ENCODE data around the gene TOMM40. TPM values are rescaled to one million over a fixed set of nuclear protein-coding genes. Genes with fewer than 3 reads are reported as not detected.
"Not testable (repeated sequence)": the region's sequence is repeated elsewhere in the genome, so short reads cannot be mapped to it uniquely, and the experiment has no call there.

The TOMM40 gene
- total and polyA plus RNA-seq, 10 donors = 19.3 to 49.0 (median 32.0) TPM

DNA sequence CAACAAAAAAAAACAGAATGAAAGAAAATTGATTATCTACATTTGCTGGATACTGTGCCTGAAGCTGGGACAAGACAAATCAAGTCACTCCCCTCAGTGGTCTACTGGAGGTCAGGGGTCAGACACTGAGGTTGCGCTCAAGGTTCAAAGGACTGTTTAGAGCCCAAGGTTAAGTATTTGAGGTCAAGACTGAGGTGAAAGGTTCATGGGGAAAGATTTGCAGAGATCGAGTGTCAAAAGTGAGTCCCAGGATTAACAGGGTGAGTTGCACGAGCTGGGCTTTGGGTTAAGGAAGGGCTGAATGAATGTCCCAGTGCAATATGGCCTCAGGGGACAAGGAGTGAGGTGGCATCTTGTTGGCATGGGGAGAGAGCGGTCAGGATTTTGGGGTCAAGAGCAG is 3.4 kb upstream of the TOMM40 start:
- intact Hi-C loops (cut with DNase I; ENCODE audit: low total_unique reads) = no loop called here

DNA sequence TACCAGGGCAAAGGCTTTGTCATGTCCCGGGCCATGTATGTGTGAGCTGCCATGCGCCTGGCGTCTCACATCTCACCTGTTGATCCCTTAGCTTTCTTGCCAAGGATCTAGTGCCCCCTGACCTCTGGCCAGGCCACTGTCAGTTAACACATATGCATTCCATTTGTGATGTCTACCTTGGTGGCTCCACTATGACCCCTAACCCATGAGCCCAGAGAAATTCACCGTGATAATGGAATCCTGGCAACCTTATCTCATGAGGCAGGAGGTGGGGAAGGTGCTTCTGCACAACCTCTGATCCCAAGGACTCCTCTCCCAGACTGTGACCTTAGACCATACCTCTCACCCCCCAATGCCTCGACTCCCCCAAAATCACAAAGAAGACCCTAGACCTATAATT is 2.7 kb upstream of the TOMM40 start:
- peaks cover 0 to 71% (median 27%) of the 10 kb centered on the region in 6 donors for H3K36me3 ChIP-seq
- not testable (repeated sequence) for DNase-seq

More for the DNA sequence above, 3.4 kb upstream of the TOMM40 start:
- no peaks in the 10 kb centered on the region for H3K9me3 ChIP-seq
- no peaks in the 10 kb centered on the region for H3K27me3 ChIP-seq (replicated peaks in 1 of 7)
- no peak overlapping the region for H3K27ac ChIP-seq
- peaks cover 0 to 71% (median 21%) of the 10 kb centered on the region in 6 donors for H3K36me3 ChIP-seq
- no peak for DNase-seq
- no peak overlapping the region for H3K4me3 ChIP-seq
- peaks cover 17 to 26% (median 22%) of the 10 kb centered on the region in 6 donors for H3K4me1 ChIP-seq
- 83 to 94% (median 89%) methylated on average over 4 of the region's 4 CpGs for WGBS, 5 donors
- TF ChIP-seq POLR2AphosphoS5 (IDR thresholded peaks at IDR 0.05) (no peak), POLR2A (IDR thresholded peaks at IDR 0.05) (no peak)

DNA sequence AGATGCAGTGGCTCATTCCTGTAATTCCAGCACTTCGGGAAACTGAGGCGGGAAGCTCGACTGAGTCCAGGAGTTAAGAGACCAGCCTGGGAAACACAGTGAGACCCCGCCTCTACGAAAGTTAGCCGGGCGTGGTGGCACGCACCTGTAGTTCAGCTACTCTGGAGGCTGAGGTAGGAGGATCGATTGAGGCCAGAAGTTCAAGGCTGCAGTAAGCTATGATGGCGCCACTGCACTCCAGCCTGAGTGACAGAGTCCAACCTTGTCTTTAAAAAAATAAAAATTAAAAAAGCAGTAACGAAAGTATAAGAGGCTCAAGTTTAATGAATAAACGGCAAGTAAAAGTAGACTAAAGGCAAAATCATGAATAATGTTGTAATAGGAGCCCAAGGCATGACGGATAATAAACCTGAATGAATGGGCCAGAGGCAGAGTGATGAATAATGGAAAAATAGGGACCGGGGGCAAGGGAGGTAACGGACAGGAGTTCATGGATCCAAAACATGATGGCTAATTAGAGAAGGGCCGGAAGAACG is 1.2 kb upstream of the TOMM40 start:
- WGBS, 5 donors = 57 to 62% (median 58%) methylated on average over 17 of the region's 17 CpGs
- intact Hi-C loops (cut with DNase I; ENCODE audit: low total_unique reads) = loop anchor here (10.0 kb wide), 1 partner anchor 155 kb away; no protein-coding TSS in a partner anchor
- H3K4me1 ChIP-seq = peaks cover 20 to 35% (median 25%) of the 10 kb centered on the region in 6 donors

More for the DNA sequence above, 2.7 kb upstream of the TOMM40 start:
- H3K4me1 ChIP-seq = peaks cover 20 to 33% (median 25%) of the 10 kb centered on the region in 6 donors
- H3K4me3 ChIP-seq; H3K27ac ChIP-seq; H3K27me3 ChIP-seq (replicated peaks in 1 of 7); H3K9me3 ChIP-seq; intact Hi-C loops (cut with DNase I; ENCODE audit: low total_unique reads): not testable (repeated sequence)
- WGBS, 5 donors = 87 to 95% (median 94%) methylated on average over 4 to 5 of the region's 5 CpGs

GRCh38 chr19:44890366-44891015 is 563 bp upstream of the TOMM40 start:
- Histone ChIP-seq H3K4me3 (peak overlapping the region; percentile 39 to 100 (median 73)), H3K9me3 (no peaks in the 10 kb centered on the region), H3K4me1 (peaks cover 20 to 35% (median 25%) of the 10 kb centered on the region in 6 donors), H3K27ac (peak overlapping the region; percentile 76 to 98 (median 96)), H3K27me3 (replicated peaks in 1 of 7) (no peaks in the 10 kb centered on the region), H3K36me3 (peaks cover 0 to 71% (median 46%) of the 10 kb centered on the region in 6 donors)
- 0 to 1% (median 0%) methylated on average over 35 to 40 of the region's 40 CpGs for WGBS, 5 donors
- intact Hi-C loops (cut with DNase I; ENCODE audit: low total_unique reads) = loop anchor here (10.0 kb wide), 1 partner anchor 154 kb away; no protein-coding TSS in a partner anchor
- peak; percentile 99 for DNase-seq
- TF ChIP-seq POLR2AphosphoS5 (IDR thresholded peaks at IDR 0.05) (peak; percentile 83 to 92 (median 89)), POLR2A (IDR thresholded peaks at IDR 0.05) (no peak)
- TF ChIP-seq, protein P1, sequence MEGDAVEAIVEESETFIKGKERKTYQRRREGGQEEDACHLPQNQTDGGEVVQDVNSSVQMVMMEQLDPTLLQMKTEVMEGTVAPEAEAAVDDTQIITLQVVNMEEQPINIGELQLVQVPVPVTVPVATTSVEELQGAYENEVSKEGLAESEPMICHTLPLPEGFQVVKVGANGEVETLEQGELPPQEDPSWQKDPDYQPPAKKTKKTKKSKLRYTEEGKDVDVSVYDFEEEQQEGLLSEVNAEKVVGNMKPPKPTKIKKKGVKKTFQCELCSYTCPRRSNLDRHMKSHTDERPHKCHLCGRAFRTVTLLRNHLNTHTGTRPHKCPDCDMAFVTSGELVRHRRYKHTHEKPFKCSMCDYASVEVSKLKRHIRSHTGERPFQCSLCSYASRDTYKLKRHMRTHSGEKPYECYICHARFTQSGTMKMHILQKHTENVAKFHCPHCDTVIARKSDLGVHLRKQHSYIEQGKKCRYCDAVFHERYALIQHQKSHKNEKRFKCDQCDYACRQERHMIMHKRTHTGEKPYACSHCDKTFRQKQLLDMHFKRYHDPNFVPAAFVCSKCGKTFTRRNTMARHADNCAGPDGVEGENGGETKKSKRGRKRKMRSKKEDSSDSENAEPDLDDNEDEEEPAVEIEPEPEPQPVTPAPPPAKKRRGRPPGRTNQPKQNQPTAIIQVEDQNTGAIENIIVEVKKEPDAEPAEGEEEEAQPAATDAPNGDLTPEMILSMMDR (IDR thresholded peaks at IDR 0.05 in 8 of 11, conservative IDR thresholded peaks at IDR 0.05 in 3 of 11) = peak in 2 of 11 experiments; percentile 25 to 26

More for the DNA sequence above, 1.2 kb upstream of the TOMM40 start:
- H3K27ac ChIP-seq = peak overlapping the region; percentile 76 to 98 (median 96)
- peak overlapping the region; percentile 39 to 100 (median 73) for H3K4me3 ChIP-seq
- no peaks in the 10 kb centered on the region for H3K9me3 ChIP-seq
- no peak for TF ChIP-seq POLR2AphosphoS5 (IDR thresholded peaks at IDR 0.05)
- no peak for TF ChIP-seq POLR2A (IDR thresholded peaks at IDR 0.05)
- TF ChIP-seq, protein P1 (IDR thresholded peaks at IDR 0.05 in 8 of 11, conservative IDR thresholded peaks at IDR 0.05 in 3 of 11) = no peak
- H3K27me3 ChIP-seq (replicated peaks in 1 of 7) = no peaks in the 10 kb centered on the region
- H3K36me3 ChIP-seq = peaks cover 0 to 71% (median 42%) of the 10 kb centered on the region in 6 donors
- DNase-seq = no peak

GRCh38 chr19:44892932-44893331 is 1.9 kb downstream of the TOMM40 start:
- Histone ChIP-seq H3K27ac (no peak overlapping the region), H3K27me3 (replicated peaks in 1 of 7) (no peaks in the 10 kb centered on the region), H3K4me1 (peaks cover 20 to 35% (median 25%) of the 10 kb centered on the region in 6 donors), H3K36me3 (peaks cover 0 to 71% (median 53%) of the 10 kb centered on the region in 6 donors), H3K4me3 (peak overlapping the region in 1 of 8 donors; percentile 100), H3K9me3 (no peaks in the 10 kb centered on the region)
- intact Hi-C loops (cut with DNase I; ENCODE audit: low total_unique reads) = loop anchor here (10.0 kb wide), 1 partner anchor 152 kb away; no protein-coding TSS in a partner anchor
- TF ChIP-seq, protein P1 (IDR thresholded peaks at IDR 0.05 in 8 of 11, conservative IDR thresholded peaks at IDR 0.05 in 3 of 11) = no peak
- TF ChIP-seq POLR2AphosphoS5 (IDR thresholded peaks at IDR 0.05) (no peak), POLR2A (IDR thresholded peaks at IDR 0.05) (no peak)
- DNase-seq = no peak
- 85 to 94% (median 93%) methylated on average over 7 of the region's 7 CpGs for WGBS, 5 donors

All from spleen (tissue), 11 donors.